Ramos (cell line): ENCODE data around the gene KIAA1958.

Source experiments
- in situ Hi-C: fragments of 300-500 bp; cut with MboI; formaldehyde crosslinking; loops from one replicate; pipeline ENCODE4 v1.14.3; 2022; ENCODE audit warnings: low sequenced_read_pairs; ENCODE audit not compliant: unreplicated experiment

KIAA1958 gene

GRCh38 chr9:112486221-112487007 is at the start of gene KIAA1958:
Gene KIAA1958, plus strand, starts transcription at chr9:112486827. Its CDS starts 87,254 bp downstream, at chr9:112574081.
- in situ Hi-C loops: loop anchor here (10.0 kb wide), 1 partner anchor 298 kb away; no protein-coding TSS in a partner anchor

GRCh38 chr9:112437406-112437805 is 49.2 kb upstream of the KIAA1958 start:
- in situ Hi-C loops: no loop called here

- in situ Hi-C loops: no loop called here
Observed at GRCh38 chr9:112439171-112439570, 47.5 kb upstream of the KIAA1958 start.

- in situ Hi-C loops: no loop called here
Observed at GRCh38 chr9:112439825-112440224, 46.8 kb upstream of the KIAA1958 start.

GRCh38 chr9:112443200-112443599 is 43.4 kb upstream of the KIAA1958 start:
- in situ Hi-C loops: no loop called here

GRCh38 chr9:112443636-112444035 is 43.0 kb upstream of the KIAA1958 start:
- in situ Hi-C loops: no loop called here

GRCh38 chr9:112445196-112445595 is 41.4 kb upstream of the KIAA1958 start:
- in situ Hi-C loops: no loop called here

- in situ Hi-C loops: no loop called here
Observed at GRCh38 chr9:112446080-112446479, 40.5 kb upstream of the KIAA1958 start.

GRCh38 chr9:112446526-112446925 is 40.1 kb upstream of the KIAA1958 start:
- in situ Hi-C loops: no loop called here

- in situ Hi-C loops: no loop called here
Observed at GRCh38 chr9:112447283-112447761, 39.3 kb upstream of the KIAA1958 start.

GRCh38 chr9:112462855-112463254 is 23.8 kb upstream of the KIAA1958 start:
- in situ Hi-C loops: no loop called here

- in situ Hi-C loops: no loop called here
Observed at GRCh38 chr9:112465352-112465751, 21.3 kb upstream of the KIAA1958 start.

GRCh38 chr9:112472996-112473395 is 13.6 kb upstream of the KIAA1958 start:
- in situ Hi-C loops: no loop called here

GRCh38 chr9:112473986-112474385 is 12.6 kb upstream of the KIAA1958 start:
- in situ Hi-C loops: no loop called here

GRCh38 chr9:112475318-112475717 is 11.3 kb upstream of the KIAA1958 start:
- in situ Hi-C loops: no loop called here

- in situ Hi-C loops: no loop called here
Observed at GRCh38 chr9:112477330-112477729, 9.3 kb upstream of the KIAA1958 start.

- in situ Hi-C loops: no loop called here
Observed at GRCh38 chr9:112479221-112479620, 7.4 kb upstream of the KIAA1958 start.

- in situ Hi-C loops: loop anchor here (10.0 kb wide), 1 partner anchor 300 kb away; no protein-coding TSS in a partner anchor
Observed at GRCh38 chr9:112484607-112485006, 2.0 kb upstream of the KIAA1958 start.

- in situ Hi-C loops: loop anchor here (10.0 kb wide), 1 partner anchor 299 kb away; no protein-coding TSS in a partner anchor
Observed at GRCh38 chr9:112485574-112485973, 1.1 kb upstream of the KIAA1958 start.

GRCh38 chr9:112487008-112487798 is 576 bp downstream of the KIAA1958 start:
- in situ Hi-C loops: loop anchor here (10.0 kb wide), 1 partner anchor 298 kb away; no protein-coding TSS in a partner anchor

GRCh38 chr9:112487799-112488340 is 1.2 kb downstream of the KIAA1958 start:
- in situ Hi-C loops: loop anchor here (10.0 kb wide), 1 partner anchor 297 kb away; no protein-coding TSS in a partner anchor
